ENCODE measurements around the gene KCNH8. TPM values are rescaled to one million over a fixed set of nuclear protein-coding genes. Genes with fewer than 3 reads are reported as not detected.

The KCNH8 gene
- polyA plus RNA-seq, 3 donors = 0.03 TPM; not detected in 2

DNA sequence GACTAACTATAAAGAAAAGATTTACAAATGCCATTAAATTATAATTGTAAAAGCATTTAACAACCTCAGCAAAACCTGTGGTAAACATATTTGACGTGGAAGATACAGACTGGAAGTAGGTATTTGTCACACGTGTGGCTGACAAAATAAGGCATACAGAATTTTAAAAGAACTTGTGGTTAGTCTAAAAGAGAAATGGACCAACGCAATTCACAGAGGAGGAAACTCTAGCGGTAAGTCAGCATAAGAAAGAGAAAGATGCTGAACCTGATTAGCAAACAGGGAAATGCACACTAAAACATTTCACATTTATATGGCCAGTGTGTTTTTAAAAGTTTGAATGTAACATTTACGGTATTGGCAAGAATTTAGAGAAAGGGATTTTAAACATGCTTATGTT is 35.3 kb downstream of the KCNH8 start:
- H3K36me3 Mint-ChIP-seq = no peaks in the 10 kb centered on the region
- TF ChIP-seq, protein P1, sequence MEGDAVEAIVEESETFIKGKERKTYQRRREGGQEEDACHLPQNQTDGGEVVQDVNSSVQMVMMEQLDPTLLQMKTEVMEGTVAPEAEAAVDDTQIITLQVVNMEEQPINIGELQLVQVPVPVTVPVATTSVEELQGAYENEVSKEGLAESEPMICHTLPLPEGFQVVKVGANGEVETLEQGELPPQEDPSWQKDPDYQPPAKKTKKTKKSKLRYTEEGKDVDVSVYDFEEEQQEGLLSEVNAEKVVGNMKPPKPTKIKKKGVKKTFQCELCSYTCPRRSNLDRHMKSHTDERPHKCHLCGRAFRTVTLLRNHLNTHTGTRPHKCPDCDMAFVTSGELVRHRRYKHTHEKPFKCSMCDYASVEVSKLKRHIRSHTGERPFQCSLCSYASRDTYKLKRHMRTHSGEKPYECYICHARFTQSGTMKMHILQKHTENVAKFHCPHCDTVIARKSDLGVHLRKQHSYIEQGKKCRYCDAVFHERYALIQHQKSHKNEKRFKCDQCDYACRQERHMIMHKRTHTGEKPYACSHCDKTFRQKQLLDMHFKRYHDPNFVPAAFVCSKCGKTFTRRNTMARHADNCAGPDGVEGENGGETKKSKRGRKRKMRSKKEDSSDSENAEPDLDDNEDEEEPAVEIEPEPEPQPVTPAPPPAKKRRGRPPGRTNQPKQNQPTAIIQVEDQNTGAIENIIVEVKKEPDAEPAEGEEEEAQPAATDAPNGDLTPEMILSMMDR (IDR thresholded peaks at IDR 0.05) = no peak
- no peak overlapping the region for H3K27ac ChIP-seq (ENCODE audit: low read depth in 1 of 2, low read length in 2 of 2)
- no peaks in the 10 kb centered on the region for H3K27me3 ChIP-seq (ENCODE audit: control insufficient read depth in 2 of 2, insufficient read depth in 2 of 2, low read length in 2 of 2)
- no peaks in the 10 kb centered on the region for H3K9me3 ChIP-seq (replicated peaks in 1 of 2; ENCODE audit: control insufficient read depth in 1 of 2, insufficient read depth in 1 of 2, low read length in 2 of 2)
- H3K4me3 ChIP-seq (replicated peaks in 1 of 3; ENCODE audit: low read depth in 2 of 3, low read length in 3 of 3) = no peak overlapping the region
- intact Hi-C loops (cut with micrococcal nuclease) = no loop called here
- WGBS (ENCODE audit: insufficient coverage) = 0% methylated on average over 1 of the region's 5 CpGs
- no peaks in the 10 kb centered on the region for H4K20me1 ChIP-seq (ENCODE audit: insufficient read depth, low read length)
- H3K36me3 ChIP-seq (replicated peaks in 1 of 2; ENCODE audit: control insufficient read depth in 1 of 2, insufficient read depth in 2 of 2, low read length in 2 of 2) = no peaks in the 10 kb centered on the region
- H3K9me3 Mint-ChIP-seq = no peaks in the 10 kb centered on the region
- DNase-seq = no peak
- H3K27ac Mint-ChIP-seq = no peak overlapping the region
- H3K4me1 ChIP-seq (ENCODE audit: control insufficient read depth in 1 of 2, insufficient read depth in 2 of 2, low read length in 2 of 2) = no peaks in the 10 kb centered on the region
- H3K79me2 ChIP-seq (ENCODE audit: insufficient read depth, low read length) = no peaks in the 10 kb centered on the region
- H3K4me1 Mint-ChIP-seq = no peaks in the 10 kb centered on the region
- H3K4me3 Mint-ChIP-seq = no peak overlapping the region
- H3K27me3 Mint-ChIP-seq (ENCODE audit: low read depth in 3 of 3) = no peaks in the 10 kb centered on the region
- no peak overlapping the region for H2AFZ ChIP-seq (ENCODE audit: insufficient read depth, low read depth, low read length, poor library complexity, severe bottlenecking)
- no peak overlapping the region for H3K4me2 ChIP-seq (replicated peaks; ENCODE audit: extremely low read depth, low read length, poor library complexity, severe bottlenecking)
- no peak overlapping the region for H3K9ac ChIP-seq (ENCODE audit: insufficient read depth, low read length, poor library complexity, severe bottlenecking)

GRCh38 chr3:19190126-19190525 is 41.8 kb downstream of the KCNH8 start:
- Histone ChIP-seq H3K27ac (ENCODE audit: low read depth in 1 of 2, low read length in 2 of 2) (no peak overlapping the region), H3K4me2 (replicated peaks; ENCODE audit: extremely low read depth, low read length, poor library complexity, severe bottlenecking) (no peak overlapping the region), H3K9me3 (replicated peaks in 1 of 2; ENCODE audit: control insufficient read depth in 1 of 2, insufficient read depth in 1 of 2, low read length in 2 of 2) (no peaks in the 10 kb centered on the region), H4K20me1 (ENCODE audit: insufficient read depth, low read length) (no peaks in the 10 kb centered on the region), H3K4me1 (ENCODE audit: control insufficient read depth in 1 of 2, insufficient read depth in 2 of 2, low read length in 2 of 2) (no peaks in the 10 kb centered on the region), H3K4me3 (replicated peaks in 1 of 3; ENCODE audit: low read depth in 2 of 3, low read length in 3 of 3) (no peak overlapping the region), H3K79me2 (ENCODE audit: insufficient read depth, low read length) (no peaks in the 10 kb centered on the region), H3K36me3 (replicated peaks in 1 of 2; ENCODE audit: control insufficient read depth in 1 of 2, insufficient read depth in 2 of 2, low read length in 2 of 2) (no peaks in the 10 kb centered on the region), H3K9ac (ENCODE audit: insufficient read depth, low read length, poor library complexity, severe bottlenecking) (no peak overlapping the region), H2AFZ (ENCODE audit: insufficient read depth, low read depth, low read length, poor library complexity, severe bottlenecking) (no peak overlapping the region), H3K27me3 (ENCODE audit: control insufficient read depth in 2 of 2, insufficient read depth in 2 of 2, low read length in 2 of 2) (no peaks in the 10 kb centered on the region)
- Mint-ChIP-seq H3K27me3 (ENCODE audit: low read depth in 3 of 3) (no peaks in the 10 kb centered on the region), H3K36me3 (no peaks in the 10 kb centered on the region), H3K9me3 (no peaks in the 10 kb centered on the region), H3K27ac (no peak overlapping the region), H3K4me1 (peaks cover 4% of the 10 kb centered on the region), H3K4me3 (no peak overlapping the region)
- intact Hi-C loops (cut with micrococcal nuclease) = no loop called here
- TF ChIP-seq, protein P1 (IDR thresholded peaks at IDR 0.05) = no peak
- DNase-seq = no peak
- no CpG with 5 or more reads among the region's 1 CpG for WGBS (ENCODE audit: insufficient coverage)
